GM19193 (cell line): ENCODE measurements around the gene SAG.

ENCODE experiments used
- POLR2A ChIP-seq: IDR thresholded peaks from 4 replicates; pipeline ENCODE4 v1.6.1; 2011; ENCODE audit not compliant: insufficient read depth, insufficient read length; ENCODE audit errors: extremely low read depth

Gene SAG

GRCh38 chr2:233354971-233355574, 47.5 kb downstream of the SAG start:
- no peak for TF ChIP-seq POLR2A

- TF ChIP-seq POLR2A = no peak
These were observed 48.3 kb downstream of the SAG start for GRCh38 chr2:233355916-233356315.

- TF ChIP-seq POLR2A = no peak
These were observed 49.1 kb downstream of the SAG start for GRCh38 chr2:233356546-233357308.

DNA sequence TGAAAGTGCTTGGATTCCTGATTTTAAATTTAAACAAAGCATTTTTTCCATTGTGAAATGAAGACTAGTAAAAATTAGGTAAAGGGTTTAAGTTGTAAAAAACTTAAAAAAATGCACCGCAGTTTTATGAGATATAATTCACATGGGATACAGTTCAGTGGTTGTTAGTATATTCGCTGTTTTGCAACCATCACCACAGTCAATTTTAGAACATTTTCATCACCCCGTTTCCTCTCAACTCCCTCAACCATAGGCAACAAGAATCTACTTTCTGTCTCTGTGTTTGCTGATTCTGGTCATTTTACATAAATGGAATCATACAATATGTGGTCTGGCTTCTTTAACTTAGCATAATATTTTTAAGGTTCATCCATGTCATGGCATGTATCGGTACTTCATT, 50.7 kb downstream of the SAG start:
- TF ChIP-seq POLR2A = no peak

- TF ChIP-seq POLR2A = no peak
These were observed 51.3 kb downstream of the SAG start for GRCh38 chr2:233358947-233359346.

DNA sequence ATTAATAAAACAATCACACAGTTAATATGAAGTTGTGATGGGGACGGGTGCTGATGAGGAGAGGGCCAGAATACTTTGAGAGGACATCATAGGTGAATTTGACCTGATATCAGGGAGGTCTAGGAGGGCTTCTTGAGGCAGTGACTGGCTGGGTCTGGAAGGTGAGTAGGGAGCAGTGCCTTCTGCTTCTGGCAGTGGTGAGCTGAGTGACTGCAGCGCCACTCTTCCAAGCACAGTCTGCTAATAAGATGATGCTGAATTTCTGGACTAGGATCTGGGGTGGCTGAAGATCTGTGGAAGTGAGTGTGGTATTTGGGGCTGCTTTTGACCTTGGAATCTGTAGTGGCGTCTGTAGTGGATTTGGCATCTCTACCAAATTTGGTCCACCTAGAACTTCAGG, 52.2 kb downstream of the SAG start:
- no peak for TF ChIP-seq POLR2A

DNA sequence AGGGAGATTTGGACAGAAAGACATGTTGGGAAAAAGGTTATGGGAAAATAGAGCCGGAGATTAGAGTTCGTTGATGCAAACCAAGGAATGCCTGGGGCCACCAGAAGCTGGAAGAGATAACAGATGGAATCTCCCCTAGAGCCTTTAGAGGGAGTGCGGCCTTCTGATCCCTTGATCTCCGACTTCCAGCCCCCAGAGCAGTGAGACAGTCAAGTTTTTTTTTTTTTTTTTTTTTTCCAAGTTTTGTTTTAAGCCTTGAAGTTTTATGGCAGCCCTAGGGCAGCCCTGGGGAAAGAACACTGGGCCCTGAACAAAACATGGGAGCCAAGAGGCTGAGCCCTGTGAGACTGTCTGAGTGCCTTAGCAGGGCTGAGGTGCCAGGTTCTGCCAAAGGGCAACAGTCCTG, 53.2 kb downstream of the SAG start:
- no peak for TF ChIP-seq POLR2A

DNA sequence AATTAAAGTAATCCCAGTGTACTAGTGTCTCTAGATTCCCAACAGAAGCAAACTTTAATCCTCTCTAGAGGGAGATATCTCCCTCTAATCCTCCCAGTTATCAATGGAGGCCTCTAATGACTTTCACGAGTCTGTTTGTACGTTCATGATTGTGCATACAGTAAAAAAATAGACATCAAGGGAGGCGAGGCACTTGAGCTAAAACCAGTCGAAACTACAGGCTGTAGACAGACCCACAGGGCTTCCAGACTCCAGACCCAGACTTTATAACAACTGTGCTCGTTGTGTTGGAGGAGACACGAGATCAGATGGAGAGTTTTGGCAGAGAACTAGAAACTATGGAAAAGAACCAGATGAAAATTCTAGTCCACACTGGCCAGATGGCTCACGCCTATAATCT, 53.7 kb downstream of the SAG start:
- TF ChIP-seq POLR2A = no peak

DNA sequence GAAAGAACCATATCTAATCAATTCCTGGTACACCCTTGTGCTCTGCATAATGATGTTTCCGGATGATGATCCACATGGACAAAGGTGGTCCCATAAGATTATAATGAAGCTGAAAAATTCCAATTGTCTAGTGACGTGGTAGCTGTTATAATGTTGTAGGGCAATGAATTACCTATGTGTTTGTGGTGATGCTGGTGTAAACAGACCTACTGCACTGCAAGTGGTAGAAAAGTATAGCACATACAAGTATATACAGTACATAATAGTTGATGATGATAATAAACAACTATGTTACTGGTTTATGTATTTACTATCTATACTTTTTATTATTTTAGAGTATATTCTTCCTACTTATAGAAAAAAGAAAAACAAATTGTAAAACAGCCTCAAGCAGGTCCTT, 55.1 kb downstream of the SAG start:
- no peak for TF ChIP-seq POLR2A

- no peak for TF ChIP-seq POLR2A
These were observed 56.2 kb downstream of the SAG start for GRCh38 chr2:233363744-233364235.

DNA sequence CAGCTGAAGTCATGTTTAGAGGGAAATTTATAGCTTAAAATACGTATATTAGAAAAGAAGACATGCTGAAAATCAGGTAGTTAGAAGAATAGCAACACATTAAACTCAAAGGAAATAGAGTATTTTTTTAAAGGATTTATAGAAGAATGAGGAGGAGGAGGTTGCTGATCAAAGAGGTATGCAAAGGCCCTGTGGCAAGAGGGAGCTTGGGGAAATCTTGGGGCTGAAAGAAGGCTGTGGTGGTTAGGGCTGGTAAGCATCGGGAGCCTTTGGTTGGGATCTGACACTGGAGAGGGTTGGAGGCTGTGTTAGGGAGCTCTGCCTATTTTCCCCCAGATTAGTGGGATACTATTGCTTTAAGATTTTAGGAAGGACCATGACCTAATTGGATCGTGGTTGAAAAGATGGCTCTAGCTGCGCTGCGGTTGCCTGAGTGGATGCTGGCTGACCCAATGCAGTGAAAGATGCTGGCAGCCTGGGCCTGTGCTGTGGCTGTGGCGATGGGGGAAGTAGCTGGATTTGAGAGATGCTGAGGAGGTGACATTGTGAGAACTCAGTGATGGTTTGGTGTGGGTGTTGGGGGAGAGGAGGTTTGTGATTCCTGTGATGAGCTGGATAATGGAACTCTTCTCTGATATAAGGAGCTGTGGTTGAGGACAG, 58.4 kb downstream of the SAG start:
- TF ChIP-seq POLR2A = no peak

DNA sequence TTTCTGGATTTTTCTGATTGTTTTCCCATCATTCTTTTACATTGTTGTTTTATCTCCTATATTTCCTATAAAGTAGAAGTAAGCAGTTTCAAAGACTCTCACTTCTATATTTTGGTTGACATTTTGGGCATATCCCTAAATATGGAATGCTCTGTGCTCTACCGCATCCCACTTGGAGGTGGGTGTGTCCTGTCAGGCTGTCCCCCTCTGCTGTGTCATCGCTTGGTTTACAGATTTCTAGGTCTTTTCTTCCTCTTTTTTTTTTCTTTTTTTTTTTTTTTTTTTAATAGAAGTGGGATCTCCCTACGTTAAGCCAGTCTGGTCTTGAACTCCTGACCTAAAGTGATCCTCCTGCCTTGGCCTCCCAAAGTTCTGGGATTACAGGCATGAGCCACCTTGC, 60.0 kb downstream of the SAG start:
- TF ChIP-seq POLR2A = no peak

DNA sequence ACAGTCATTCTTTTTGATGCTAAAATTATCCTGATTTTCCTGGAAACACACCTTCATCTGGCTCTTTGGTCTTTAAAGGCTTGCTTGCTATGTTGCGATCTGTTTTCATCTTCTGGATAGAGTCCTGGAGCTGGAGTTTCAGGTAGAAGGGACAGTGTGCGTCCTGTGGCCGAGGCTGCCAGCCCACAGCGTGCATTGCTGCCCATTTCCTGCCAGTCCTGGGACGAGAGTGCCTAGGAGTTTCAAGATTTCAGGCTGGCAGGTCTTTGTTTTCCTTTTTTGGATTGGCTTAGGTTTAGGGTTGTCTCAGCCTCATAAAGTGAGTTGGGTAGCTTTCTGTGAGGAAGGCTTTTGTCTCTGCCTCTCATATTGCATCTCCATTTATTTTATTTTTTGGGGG, 61.1 kb downstream of the SAG start:
- no peak for TF ChIP-seq POLR2A

GRCh38 chr2:233369462-233369861, 61.8 kb downstream of the SAG start:
- TF ChIP-seq POLR2A = no peak

GRCh38 chr2:233369897-233370685, 62.5 kb downstream of the SAG start:
- no peak for TF ChIP-seq POLR2A
